ENCODE data around the gene FAM221A. TPM values are rescaled to one million over a fixed set of nuclear protein-coding genes. Genes with fewer than 3 reads are reported as not detected.

FAM221A gene, protein sequence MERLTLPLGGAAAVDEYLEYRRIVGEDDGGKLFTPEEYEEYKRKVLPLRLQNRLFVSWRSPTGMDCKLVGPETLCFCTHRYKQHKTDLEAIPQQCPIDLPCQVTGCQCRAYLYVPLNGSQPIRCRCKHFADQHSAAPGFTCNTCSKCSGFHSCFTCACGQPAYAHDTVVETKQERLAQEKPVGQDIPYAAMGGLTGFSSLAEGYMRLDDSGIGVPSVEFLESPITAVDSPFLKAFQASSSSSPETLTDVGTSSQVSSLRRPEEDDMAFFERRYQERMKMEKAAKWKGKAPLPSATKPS
- total RNA-seq (2011; cell fraction: chromatin; rRNA removed; ENCODE audit: low replicate concordance) = not detected in 2 replicates
- total RNA-seq (2011; cell fraction: nucleolus; rRNA removed) = not detected in 2 replicates
- total RNA-seq (2011; cell fraction: nucleoplasm; rRNA removed) = not detected in 2 replicates
- total RNA-seq (2014; rRNA removed) (0.29 TPM in 1 of 2 replicates, not detected in the other), total RNA-seq (2014; rRNA removed; fragmentation: Illumina TruSeq; extraction: Trizol) (not detected in 2 replicates), total RNA-seq (2015; rRNA removed; fragmentation: Illumina TruSeq; extraction: Trizol) (not detected in 2 replicates), total RNA-seq (2021) (not detected in 2 replicates), polyA plus RNA-seq (2011; rRNA removed) (not detected in 2 replicates), polyA plus RNA-seq (2014; fragmentation: Illumina TruSeq; extraction: Trizol) (not detected in 2 replicates), polyA plus RNA-seq (2014; fragmentation: Nextera tagmentation; extraction: Ambion mirVana) (not detected), polyA plus RNA-seq (2014; rRNA removed) (not detected in 2 replicates), polyA minus RNA-seq (2011; rRNA and poly(A)+ RNA removed) (not detected in 2 replicates), Bru-seq, nascent RNA (percentile 17 among the genes with signal in this experiment), BruChase-seq, experiment 1, labeled RNA remaining after a 2-hour chase (percentile 28 among the genes with signal in this experiment), BruChase-seq, experiment 2, labeled RNA remaining after a 6-hour chase (percentile 28 among the genes with signal in this experiment)
- 0.35 TPM in 1 of 2 replicates, not detected in the other for polyA plus RNA-seq (2011; cell fraction: cytosol; rRNA removed)
- polyA plus RNA-seq (2011; cell fraction: nucleus; rRNA removed) = 0.03 and 0.13 TPM in 2 replicates
- polyA plus RNA-seq (2012) = not detected in 2 replicates
- not detected in 2 replicates for polyA minus RNA-seq (2011; cell fraction: cytosol; rRNA and poly(A)+ RNA removed)
- not detected in 2 replicates for polyA minus RNA-seq (2011; cell fraction: nucleus; rRNA and poly(A)+ RNA removed)
- long read RNA-seq, experiment 1 = 0 reads
- long read RNA-seq, experiment 2 = 0 reads
- long read RNA-seq, experiment 3 = 0 reads

- intact Hi-C loops (cut with micrococcal nuclease) = no loop called here
- Histone ChIP-seq H3K36me3 (ENCODE audit: control insufficient read depth, insufficient read depth, low read length) (no peaks in the 10 kb centered on the region), H2AFZ (ENCODE audit: low read depth, low read length) (no peak within 1 kb of the TSS), H3K4me3 (no peak within 1 kb of the TSS), H3K4me1 (replicated peaks in 1 of 2; ENCODE audit: control insufficient read depth in 2 of 2, insufficient read depth in 2 of 2, low read length in 2 of 2) (peaks cover 0 to 6% of the 10 kb centered on the region in 2 experiments; a peak in 1 of 5 replicates), H3K27ac (ENCODE audit: extremely low read depth, low read depth, low read length) (no peak within 1 kb of the TSS), H3K79me2 (ENCODE audit: control insufficient read depth, insufficient read depth, low read length) (no peaks in the 10 kb centered on the region), H3K4me2 (ENCODE audit: insufficient read depth, low read length) (no peak within 1 kb of the TSS), H3K9me3 (replicated peaks; ENCODE audit: control insufficient read depth, insufficient read depth, low read depth, low read length) (no peaks in the 10 kb centered on the region), H3K27me3 (ENCODE audit: control insufficient read depth in 2 of 2, insufficient read depth in 2 of 2, low read length in 2 of 2) (0 out of 5 replicates have a peak, but pooled peaks cover 0 to 3% of the 10 kb centered on the region in 2 experiments), H4K20me1 (replicated peaks; ENCODE audit: control insufficient read depth, insufficient read depth, low read length) (no peaks in the 10 kb centered on the region), H3K9me1 (ENCODE audit: control insufficient read depth, insufficient read depth, low read length) (no peaks in the 10 kb centered on the region), H3K9ac (ENCODE audit: insufficient read depth in 1 of 2, low read depth in 2 of 2, low read length in 2 of 2) (no peak within 1 kb of the TSS)
- in situ Hi-C loops (cut with MboI) = no loop called here
- BruUV-seq (replicated peaks) = no TSS peak
- ChIA-PET CTCF (ENCODE audit: low intra/inter-chr PET ratio) (no interaction called here), POLR2A (no interaction called here)
- 38% methylated on average over 23 of the region's 53 CpGs for WGBS (ENCODE audit: insufficient coverage, low coverage, missing lambda C conversion rate)
- no peak; the same call in 2 of the 3 replicates for ATAC-seq
- no peak for DNase-seq (ENCODE audit: extremely low read depth in 1 of 4, low spot score in 3 of 4)
- FAIRE-seq = no peak
- TF ChIP-seq, protein P1, sequence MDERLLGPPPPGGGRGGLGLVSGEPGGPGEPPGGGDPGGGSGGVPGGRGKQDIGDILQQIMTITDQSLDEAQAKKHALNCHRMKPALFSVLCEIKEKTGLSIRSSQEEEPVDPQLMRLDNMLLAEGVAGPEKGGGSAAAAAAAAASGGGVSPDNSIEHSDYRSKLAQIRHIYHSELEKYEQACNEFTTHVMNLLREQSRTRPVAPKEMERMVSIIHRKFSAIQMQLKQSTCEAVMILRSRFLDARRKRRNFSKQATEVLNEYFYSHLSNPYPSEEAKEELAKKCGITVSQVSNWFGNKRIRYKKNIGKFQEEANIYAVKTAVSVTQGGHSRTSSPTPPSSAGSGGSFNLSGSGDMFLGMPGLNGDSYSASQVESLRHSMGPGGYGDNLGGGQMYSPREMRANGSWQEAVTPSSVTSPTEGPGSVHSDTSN (CRISPR knock-in tag; IDR thresholded peaks at IDR 0.05; ENCODE audit: low read depth) = no peak
- TF ChIP-seq, protein P1 (tag; conservative IDR thresholded peaks at IDR 0.05; ENCODE audit: low read depth) = no peak
- TF ChIP-seq RNF2 (IDR thresholded peaks at IDR 0.05) (no peak), MYNN (IDR thresholded peaks at IDR 0.05) (no peak), MYNN (CRISPR knock-in tag; IDR thresholded peaks at IDR 0.05) (no peak), DMBX1 (CRISPR knock-in tag; IDR thresholded peaks at IDR 0.05; ENCODE audit: borderline replicate concordance) (no peak), ZNF586 (CRISPR knock-in tag; conservative IDR thresholded peaks at IDR 0.05) (no peak), ZSCAN29 (IDR thresholded peaks at IDR 0.05) (no peak), AFF1 (IDR thresholded peaks at IDR 0.05; ENCODE audit: low read depth in 1 of 2, partially characterized antibody in 2 of 2) (no peak)
Observed at GRCh38 chr7:23679898-23680413, at the start of gene FAM221A. TSS of gene FAM221A (plus strand) at chr7:23680199. CDS start at chr7:23680219, 20 bp downstream.

Data from K562 (cell line).